Renal cortical epithelial cell (primary cell): Measurements from ENCODE around the gene FECH. TPM values are rescaled to one million over a fixed set of nuclear protein-coding genes. Genes with fewer than 3 reads are reported as not detected.
"Not testable (repeated sequence)": the region's sequence is repeated elsewhere in the genome, so short reads cannot be mapped to it uniquely, and the experiment has no call there.

ENCODE experiments used
- DNase-seq: peaks from one replicate; pipeline ENCODE4 v3.0.0-alpha.2; 2011; ENCODE audit warnings: low read depth
- total RNA-seq: library from RNA; depleted of rRNA; stranded (reverse); fragments of >200 nt; gene quantifications from 2 replicates; pipeline ENCODE4 v1.2.3, GENCODE V29; 2014

Gene FECH
- total RNA-seq, 1 donor from 2014 or later, result 39.3 TPM

- no peak for DNase-seq
Measured at GRCh38 chr18:57533006-57533867, 53.3 kb downstream of the FECH start.

DNA sequence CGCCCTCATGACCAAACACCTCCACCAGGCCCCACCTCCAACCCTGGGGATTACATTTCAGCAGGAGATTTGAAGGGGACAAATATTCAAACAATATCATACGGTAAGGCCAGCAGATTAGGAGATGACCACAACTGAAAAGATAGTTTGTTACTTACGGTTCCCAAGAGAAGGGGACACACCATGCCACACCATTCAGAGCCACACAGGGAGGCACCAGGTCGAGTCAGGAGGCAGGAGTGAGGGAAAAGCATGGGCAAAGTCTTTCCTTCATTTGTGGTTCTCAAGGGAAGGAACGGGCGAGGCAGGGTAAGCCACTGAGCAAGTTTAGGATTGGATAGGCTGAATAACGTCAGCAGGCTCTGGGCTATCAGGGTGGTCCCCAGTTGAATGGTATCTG is 57.4 kb downstream of the FECH start:
- no peak for DNase-seq

DNA sequence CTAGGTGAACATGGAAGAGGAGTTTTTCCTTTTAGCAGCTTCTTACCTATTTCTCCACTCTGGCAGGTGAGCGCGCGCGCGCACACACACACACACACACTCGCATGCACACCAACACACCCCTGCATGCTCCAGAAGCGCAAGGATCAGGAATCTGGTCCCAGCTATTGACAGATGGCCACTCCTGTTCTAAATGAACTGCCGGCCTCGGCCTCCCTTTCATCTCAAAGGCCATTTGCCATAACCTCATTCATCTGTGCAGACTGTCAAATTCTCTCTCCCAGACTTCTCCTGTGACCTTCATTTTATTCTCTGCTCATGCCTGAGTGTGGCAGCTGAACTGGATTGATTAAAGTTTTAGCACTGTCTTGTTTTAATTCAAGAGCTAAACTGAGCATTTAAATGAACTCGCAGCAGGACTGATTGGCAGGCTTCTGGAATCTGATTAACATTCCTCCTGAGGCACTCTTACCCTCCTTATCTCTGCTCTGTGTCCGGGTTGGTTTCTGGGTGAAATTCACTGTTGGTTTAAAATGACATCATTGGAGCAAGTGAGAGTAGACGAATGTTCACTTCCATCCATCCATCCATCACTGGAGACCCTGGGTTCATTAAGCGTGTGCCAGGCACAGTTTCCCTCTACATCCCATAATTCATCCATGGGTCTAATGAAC is 58.8 kb downstream of the FECH start:
- DNase-seq, result no peak

DNA sequence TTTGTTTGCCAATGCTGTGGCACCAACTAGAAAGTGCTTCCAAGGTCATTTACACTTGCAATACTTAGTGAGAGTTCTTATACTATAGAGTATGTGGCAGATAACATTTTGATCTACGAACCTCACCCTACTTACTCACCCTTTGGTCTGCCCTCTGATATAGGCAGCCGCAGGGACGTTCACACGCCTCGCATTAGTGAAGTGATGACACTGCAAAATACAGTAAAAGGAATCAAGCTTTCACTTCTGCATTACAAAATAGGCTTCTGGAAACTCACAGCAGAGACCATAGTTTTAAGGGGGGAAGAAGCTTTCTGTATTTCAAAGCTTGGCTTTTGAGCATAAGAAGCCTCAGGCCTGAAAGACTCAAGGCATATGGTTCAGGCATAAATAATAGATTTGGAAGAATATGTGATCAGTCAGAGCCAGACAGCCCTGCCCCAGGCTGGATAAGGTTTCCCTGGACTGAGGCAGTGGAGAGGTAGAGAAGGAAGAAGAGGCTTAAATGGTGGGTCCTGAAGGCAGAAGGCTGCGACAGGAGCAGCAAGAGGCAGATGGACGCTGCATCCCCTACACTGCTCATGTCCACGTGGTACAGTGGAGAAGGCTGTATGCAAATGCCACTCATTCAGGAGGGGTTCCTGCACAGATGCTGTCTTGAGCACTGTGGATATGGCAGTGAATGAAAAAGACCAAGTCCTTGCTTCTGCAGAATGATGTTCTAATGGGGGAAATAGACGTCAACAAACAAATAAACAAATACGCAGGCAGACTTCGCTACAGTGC is 63.1 kb downstream of the FECH start:
- DNase-seq, result no peak

GRCh38 chr18:57522348-57522747 is 64.2 kb downstream of the FECH start:
- DNase-seq, result not testable (repeated sequence)

DNA sequence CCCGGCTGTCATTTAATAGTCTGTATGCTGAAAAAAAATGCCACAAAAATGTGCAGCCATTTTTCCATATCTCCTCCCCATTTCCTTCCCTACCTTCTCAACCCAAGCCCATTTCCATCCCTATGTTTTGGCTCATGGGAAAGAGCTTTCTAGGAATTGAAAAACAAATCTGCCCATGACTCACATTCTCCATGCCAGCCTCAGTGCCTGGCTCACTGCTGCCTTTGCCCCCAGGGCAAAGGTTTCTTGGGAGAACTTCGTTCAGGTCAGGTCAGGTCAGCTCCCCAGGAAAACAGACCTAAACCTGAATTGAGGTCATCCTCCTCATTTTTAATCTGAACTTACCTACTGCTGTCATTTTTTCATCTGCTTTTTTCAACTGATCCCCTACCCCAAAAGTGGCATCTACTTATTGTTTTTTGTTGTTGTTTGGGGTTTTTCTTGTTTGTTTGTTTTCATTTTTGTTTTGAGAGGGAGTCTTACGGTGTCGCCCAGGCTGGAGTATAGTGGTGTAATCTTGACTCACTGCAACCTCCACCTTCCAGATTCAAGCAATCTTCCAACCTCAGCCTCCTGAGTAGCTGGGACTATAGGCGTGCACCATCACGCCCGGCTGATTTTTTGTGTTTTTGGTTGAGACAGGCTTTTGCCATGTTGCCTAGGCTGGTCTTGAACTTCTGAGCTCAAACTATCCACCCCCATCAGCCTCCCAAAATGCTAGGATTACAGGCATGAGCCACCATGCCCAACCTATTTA is 66.7 kb downstream of the FECH start:
- peak; percentile 11 for DNase-seq

GRCh38 chr18:57518533-57518932 is 68.0 kb downstream of the FECH start:
- no peak for DNase-seq

DNA sequence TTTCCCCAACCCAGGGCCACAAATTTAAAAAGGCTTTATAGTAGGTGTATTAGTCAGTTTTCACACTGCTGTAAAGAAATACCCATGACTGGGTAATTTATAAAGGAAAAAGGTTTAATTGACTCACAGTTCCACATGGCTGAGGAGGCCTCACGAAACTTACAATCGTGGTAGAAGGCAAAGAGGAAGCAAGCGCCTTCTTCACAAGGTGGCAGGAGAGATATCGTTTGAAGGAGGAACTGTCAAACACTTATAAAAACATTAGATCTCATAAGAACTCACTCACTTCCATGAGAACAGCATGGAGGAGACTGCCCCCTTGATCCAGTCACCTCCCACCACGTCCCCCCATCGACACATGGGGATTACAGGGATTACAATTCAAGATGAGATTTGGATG is 70.4 kb downstream of the FECH start:
- DNase-seq, result no peak

- no peak for DNase-seq
Measured at GRCh38 chr18:57505231-57505630, 81.3 kb downstream of the FECH start.

DNA sequence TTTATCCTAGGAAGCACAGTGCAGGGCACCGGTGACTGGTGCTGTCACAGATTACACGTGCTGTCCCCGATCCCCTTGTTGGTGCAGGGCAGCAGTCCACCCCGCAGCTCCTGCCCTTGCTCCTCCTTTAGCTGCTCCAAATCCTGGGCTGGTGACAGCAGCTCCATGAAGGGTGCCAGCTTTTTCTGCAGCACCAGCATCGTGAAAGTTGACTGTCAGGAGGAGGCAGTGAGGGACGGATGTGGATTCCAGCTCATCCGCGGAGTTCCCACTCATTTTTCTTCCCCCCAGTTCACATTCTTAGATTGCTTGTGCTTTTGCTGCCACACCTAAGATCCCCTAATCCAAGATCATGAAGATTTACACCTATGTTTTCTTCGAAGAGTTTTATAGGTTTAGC is 83.9 kb downstream of the FECH start:
- DNase-seq, result no peak

DNA sequence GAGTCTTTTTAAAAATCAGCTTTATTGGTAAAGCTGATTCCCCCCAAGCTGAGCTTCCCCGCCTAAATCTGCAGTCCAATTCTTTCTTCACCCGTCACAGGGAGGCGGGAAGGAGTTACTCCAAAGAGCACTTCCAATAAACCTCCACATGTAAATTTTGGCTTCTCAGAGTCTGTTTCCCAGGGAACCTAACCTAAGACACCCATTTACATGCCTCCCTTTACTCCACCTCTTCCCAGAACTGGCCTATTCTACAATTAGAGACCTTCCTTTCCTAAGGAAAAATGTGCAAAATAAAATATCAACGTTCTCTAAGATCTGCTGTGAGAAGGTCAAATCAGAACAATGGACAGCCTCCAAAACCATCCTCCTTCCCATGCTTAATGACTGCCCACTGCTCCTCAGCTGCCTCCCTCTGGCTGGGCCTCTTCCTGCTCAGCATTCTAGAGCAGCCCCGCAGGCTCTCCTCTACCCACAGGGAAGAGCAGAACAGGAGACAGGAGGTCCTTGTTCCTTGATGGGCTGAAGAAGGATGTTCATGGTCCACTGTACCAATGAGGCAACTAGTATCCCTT is 87.7 kb downstream of the FECH start:
- no peak for DNase-seq

Other genes starting within 250 kb of the FECH start
- gene ST8SIA3, start 234.1 kb downstream of the FECH start, total RNA-seq, result not detected in 2 replicates
- under 0.01 and 0.80 TPM in 2 replicates for gene ONECUT2, start 151.3 kb downstream of the FECH start, total RNA-seq
- 369 and 391 TPM in 2 replicates for gene NARS1, start 35.1 kb upstream of the FECH start, total RNA-seq
- 27.1 and 48.8 TPM in 2 replicates for gene ATP8B1, start 216.6 kb upstream of the FECH start, total RNA-seq